EL (cell line): ENCODE results near the gene ING4.
A peak's percentile ranks its signal among the peaks of the same experiment; 100 is the strongest.

Experiments
- DNase-seq: peaks from one replicate; pipeline ENCODE4 v3.0.0-alpha.2; 2016

The ING4 gene

DNA sequence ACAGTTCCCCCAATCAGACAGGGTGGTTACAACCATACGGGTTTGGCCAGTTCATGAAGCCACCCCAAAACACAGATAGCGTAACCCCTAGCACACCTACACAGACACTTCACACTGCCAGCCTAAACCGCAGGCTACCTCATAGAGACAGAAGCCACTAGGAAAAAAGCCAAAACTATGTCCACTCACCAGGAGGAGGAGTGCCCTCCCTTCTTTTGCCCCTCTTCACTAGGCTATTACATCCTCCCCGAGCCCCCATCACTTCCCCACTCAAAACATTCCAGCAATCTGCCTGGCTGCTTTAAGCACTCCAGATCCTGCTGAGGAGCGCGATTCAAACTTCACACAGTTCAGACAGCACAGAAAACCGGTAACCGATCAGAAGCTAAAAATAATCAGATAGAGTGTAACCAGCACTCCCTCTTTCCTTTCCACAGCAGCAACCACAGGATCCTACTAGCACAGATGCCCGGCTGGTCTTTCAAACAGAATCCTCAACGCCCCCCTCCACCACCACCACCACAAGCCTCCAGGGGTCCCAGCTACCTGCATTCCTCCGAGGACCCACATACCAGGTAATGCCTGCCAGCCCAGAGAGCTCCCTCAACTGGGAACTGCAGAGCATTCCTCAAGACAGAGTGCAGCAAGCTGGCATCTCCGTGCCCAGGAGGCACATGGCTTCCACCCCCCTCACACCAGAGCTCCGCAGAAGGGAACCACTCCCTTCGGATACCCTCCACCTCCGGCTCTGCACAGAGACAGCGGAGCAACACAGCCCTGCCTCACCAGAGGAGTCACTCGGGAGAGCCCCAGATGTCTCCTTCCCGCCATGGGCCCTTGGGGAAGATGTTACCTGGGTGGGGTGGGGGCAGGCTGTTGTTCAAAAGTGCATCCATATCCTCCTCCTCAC is 57.2 kb downstream of the ING4 start:
- DNase-seq, result peak; percentile 38

DNA sequence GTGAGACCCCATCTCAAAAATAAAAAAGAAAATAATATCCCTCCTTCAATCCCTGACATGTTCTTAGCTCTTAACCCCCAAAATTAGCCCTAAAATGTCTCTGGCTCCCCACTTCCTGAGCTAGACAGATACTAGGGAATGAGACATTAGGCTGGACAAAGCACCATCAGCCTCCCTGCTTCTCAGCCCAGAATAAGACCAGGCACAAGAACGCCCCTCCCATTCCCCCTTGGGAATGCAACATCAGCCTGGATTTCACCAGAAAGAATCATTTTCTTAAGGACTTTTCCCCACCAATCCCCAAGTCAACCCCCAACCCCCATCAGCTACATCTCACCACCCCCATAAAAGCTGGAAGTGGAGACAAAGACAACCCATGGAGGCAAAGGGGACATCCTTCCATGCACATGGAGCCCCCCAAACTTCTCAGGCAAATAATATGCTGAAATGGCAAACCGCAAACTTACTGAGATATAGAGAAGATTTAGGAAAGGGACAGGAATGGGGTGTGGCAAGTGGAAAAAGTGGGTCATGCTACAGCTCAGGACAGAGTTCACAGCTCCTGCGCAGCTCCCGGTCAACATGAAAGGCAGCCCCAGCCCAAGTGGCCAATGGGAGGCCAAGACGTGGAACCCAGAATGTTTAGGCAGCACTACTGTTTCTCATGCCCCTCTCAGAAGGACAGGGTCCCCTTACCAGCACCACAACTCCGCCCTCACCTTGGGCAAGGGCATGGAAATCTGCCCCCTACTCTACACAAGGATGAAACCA is 58.5 kb downstream of the ING4 start:
- DNase-seq, result no peak

DNA sequence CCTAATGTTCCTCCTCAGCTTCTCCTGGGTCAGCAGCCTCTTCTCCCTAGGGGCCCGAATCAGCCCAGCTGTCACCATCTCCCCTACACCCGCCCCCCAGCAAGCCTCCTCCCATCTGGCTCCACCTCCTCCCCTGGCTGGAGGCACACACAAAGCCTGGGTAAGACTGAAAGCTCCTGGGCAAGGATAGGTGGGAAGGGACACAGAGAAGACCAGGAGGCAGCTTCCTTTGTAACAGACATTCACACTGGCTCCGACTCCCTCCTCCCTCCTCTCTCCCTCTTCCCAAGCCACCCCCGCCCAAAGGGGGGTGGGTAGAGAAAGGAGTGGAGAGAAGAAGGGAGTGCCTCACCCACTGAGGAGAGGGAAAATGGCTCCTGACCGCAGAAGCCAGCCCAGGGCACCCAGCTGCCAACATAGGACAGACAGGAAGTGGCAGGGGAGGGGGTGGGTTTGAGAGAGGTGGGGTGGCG is 59.8 kb downstream of the ING4 start:
- DNase-seq, result peak; percentile 58

DNA sequence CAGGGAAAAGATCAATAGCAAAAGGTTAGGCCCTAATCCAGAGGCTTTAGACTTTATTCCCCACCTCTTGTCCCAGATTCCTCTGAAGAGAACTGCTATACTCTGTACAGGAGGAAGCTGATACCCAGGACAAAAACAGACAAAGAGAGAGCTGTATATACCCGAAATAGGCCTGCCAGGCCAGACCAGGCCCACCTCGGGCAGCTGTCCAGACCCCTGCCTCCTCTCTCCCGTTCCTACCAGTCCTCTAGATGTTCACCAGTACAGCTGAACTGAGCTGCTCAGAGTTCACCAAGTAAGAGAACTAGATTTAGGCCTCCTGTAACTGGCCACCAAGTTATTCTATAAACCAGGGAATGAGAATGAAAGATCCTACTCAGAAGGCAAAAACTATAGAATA is 60.4 kb downstream of the ING4 start:
- DNase-seq, result no peak
